ENCODE results near the gene SLC35A2. TPM values are rescaled to one million over a fixed set of nuclear protein-coding genes. Genes with fewer than 3 reads are reported as not detected.
"Not testable (repeated sequence)": the region's sequence is repeated elsewhere in the genome, so short reads cannot be mapped to it uniquely, and the experiment has no call there.

Gene SLC35A2
- total RNA-seq, 1 experiment from 2014 or later, result 32.8 TPM

- DNase-seq (ENCODE audit: low spot score), result no peak
Measured at GRCh38 chrX:48902776-48903175, 8.7 kb downstream of the SLC35A2 start.

DNA sequence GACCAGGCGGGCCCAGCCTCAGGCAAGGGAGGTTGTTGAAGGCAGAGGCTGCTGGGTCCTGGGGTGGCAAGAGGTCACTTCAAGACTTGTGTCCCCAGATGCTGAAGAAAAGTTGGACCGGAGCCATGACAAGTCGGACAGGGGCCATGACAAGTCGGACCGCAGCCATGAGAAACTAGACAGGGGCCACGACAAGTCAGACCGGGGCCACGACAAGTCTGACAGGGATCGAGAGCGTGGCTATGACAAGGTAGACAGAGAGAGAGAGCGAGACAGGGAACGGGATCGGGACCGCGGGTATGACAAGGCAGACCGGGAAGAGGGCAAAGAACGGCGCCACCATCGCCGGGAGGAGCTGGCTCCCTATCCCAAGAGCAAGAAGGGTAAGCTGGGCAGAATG is 9.3 kb downstream of the SLC35A2 start:
- DNase-seq (ENCODE audit: low spot score), result no peak

DNA sequence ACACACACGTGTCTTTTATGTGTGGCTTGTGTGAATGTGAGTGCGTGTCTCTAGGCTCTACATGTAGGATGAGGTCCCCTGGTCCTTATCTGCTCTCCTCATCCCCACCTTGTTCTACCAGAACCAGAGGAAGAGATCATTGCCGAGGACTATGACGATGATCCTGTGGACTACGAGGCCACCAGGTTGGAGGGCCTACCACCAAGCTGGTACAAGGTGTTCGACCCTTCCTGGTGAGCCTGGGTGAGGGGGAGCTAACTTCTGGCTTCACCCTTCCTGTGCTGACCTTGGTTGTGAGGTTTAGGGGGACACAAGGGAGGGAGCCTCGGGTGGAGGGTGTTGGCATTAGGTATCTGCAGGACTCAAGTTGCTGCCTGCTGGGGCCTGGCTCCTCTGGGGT is 10.4 kb downstream of the SLC35A2 start:
- no peak for DNase-seq (ENCODE audit: low spot score)

DNA sequence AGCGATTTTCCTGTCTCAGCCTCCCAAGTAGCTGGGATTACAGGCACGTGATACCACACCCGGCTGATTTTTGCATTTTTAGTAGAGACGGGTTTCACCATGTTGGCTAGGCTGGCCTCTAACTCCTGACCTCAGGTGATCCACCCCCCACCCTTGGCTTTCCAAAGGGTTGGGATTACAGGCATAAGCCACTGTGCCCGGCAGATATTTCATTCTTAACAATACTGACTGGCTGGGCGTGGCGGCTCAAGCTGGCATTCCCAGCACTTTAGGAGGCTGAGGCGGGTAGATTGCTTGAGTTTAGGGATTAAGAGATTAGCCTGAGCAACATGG is 12.4 kb downstream of the SLC35A2 start:
- no peak for DNase-seq (ENCODE audit: low spot score)

- DNase-seq (ENCODE audit: low spot score), result peak; percentile 97
Measured at GRCh38 chrX:48897625-48898306, 13.7 kb downstream of the SLC35A2 start, which contains the start of the genes PQBP1 and TIMM17B. PQBP1 (plus strand) TSS chrX:48897930; CDS start chrX:48898510, 580 bp downstream. TIMM17B (minus strand) TSS chrX:48897768; CDS start chrX:48897749, 19 bp downstream.

DNA sequence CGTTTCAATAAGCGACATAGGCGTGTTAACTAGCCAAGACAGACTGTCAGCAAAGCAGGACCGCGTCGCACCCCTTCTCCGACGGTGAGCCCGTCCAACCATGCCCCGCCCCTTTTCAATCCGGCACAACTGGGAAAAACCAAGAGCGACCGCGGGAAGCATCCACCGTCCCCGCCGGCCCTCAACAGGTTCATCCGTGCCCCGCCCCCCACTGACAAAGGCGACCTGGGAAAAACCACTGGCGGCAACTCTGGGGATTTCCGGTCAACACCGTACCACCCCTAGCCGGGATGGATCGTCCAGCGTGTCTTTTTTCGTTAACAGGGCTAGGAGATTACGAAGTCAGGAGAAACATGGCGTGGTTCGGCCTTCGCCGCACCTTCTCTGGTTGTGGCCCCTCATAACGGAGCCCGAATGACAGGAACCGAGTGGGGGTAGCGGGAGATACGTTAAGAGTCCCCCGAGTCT is 14.3 kb downstream of the SLC35A2 start:
- peak; percentile 61 for DNase-seq (ENCODE audit: low spot score)

DNA sequence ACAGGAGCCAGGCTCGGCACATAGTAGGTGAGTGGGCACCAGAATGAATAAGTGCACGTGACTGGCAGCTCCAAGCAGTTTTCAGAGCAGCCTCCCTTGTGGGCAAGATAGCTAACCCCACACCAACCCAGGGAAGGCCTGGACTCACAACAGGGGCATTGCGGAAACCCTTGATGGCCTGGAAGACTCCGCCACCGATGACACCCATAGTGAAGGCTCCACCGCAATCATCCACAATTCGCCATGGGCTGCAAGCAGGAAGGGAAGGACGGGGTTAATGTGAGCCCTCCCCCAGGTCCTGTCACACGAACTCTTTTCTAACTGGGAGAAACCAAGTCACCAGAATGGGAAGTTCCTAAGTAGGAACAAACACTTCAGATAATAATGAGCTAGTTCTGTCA is 14.8 kb downstream of the SLC35A2 start:
- no peak for DNase-seq (ENCODE audit: low spot score)

DNA sequence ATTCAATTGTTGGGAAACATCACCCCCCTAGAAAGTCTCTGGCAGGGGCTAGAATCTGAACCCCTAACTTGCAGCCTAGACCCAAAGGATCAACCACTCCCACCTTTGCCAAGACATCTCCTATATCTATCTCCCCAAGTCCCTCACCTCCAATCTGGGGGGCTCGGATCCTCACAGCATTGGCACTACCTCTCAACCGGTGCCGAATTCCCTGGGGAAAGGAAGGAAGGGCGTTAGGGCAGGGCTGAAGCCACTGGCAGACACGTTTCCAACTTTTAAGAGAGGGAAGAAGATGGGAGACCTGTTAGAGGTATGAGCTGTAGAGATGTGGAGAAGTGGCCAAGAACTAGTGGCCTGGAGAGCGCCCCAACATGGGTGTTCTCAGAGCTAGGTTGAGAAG is 16.6 kb downstream of the SLC35A2 start:
- no peak for DNase-seq (ENCODE audit: low spot score)

DNA sequence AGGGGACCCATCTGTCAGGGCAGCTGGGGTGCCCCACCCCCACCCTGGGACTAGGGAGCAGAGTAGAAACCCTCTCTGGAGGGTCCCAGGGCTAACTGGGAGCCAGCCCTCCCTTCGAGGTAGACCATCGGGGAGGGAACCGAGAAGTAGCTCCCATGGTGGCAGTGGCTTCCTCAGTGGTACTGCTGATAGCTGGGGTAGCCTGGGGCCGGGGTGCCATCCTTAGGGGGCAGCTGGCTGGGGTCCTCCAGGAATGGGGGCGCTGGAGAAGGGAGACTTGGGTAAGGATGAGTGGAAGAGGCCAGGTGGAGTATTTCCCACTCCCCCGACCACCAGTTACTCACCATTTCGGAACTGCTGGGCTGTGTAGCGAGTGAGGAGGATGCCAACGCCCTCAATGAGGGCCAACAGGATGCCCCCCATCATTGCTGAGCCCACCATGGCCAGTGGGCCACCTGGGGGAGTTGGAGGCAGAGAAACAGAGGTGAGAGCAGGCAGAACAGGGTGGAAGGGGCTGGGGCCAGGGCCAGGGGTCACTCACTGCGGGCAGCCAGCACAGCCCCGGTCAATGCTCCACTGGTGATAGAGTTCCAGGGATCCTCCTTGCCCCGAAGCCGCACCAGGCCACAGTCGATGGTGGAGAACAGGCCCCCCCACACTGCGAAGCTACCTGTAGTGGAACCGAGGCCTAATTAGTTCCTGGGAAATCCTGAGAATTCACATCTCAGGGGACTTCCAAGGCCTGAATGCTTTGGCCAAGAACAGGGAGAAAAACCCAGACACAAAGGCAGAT is 17.7 kb downstream of the SLC35A2 start:
- DNase-seq (ENCODE audit: low spot score), result no peak

DNA sequence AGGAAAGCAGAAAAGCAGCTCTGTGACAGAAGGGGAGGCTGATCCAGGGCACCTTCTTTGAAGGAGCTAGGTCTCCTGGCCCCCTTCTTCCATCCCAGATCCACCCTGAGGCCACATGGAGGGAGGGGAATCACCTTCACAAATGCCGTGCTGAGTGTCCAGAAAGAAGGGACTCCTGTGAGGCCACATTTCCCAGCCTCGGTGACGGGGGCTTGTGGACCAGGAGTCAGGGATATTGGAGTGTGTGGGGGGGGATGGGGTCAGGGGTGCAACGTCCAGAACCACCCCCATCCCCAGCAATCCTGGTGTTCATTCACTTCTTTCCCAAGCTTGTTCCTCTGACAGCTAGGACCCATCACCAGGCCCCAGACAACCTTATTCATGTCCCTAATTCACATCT is 18.6 kb downstream of the SLC35A2 start:
- DNase-seq (ENCODE audit: low spot score), result no peak

GRCh38 chrX:48891402-48892288 is 19.8 kb downstream of the SLC35A2 start:
- DNase-seq (ENCODE audit: low spot score), result peak; percentile 77

DNA sequence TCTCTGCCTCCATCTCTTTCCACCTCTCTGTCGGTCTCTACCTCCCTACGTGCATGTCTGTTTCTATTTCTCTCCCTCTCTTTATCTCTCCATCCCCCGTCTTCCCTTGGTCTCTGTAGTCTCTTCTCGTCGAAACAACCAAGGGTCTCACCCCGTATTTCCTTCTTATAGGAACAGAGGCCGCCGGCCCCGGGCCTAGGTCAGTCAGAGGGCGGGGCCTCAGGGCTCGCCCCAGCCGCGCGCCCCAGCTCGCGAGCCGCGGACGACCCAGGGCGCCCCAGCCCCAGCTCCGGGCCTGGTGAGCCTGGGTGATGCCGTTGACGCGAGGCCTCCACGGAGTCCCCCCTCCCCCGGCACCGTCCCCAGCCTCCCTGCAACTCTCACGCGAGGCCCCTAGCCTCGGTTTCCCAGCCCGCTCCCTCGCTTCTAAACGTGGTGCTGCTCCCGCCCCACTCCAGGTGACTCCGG is 20.5 kb downstream of the SLC35A2 start:
- no peak for DNase-seq (ENCODE audit: low spot score)

GRCh38 chrX:48890296-48890925 is 21.0 kb downstream of the SLC35A2 start:
- DNase-seq (ENCODE audit: low spot score), result no peak

GRCh38 chrX:48886586-48886985 is 24.9 kb downstream of the SLC35A2 start:
- not testable (repeated sequence) for DNase-seq (ENCODE audit: low spot score)

- no peak for DNase-seq (ENCODE audit: low spot score)
Measured at GRCh38 chrX:48883729-48884128, 27.7 kb downstream of the SLC35A2 start.

- DNase-seq (ENCODE audit: low spot score), result not testable (repeated sequence)
Measured at GRCh38 chrX:48876944-48877343, 34.5 kb downstream of the SLC35A2 start.

DNA sequence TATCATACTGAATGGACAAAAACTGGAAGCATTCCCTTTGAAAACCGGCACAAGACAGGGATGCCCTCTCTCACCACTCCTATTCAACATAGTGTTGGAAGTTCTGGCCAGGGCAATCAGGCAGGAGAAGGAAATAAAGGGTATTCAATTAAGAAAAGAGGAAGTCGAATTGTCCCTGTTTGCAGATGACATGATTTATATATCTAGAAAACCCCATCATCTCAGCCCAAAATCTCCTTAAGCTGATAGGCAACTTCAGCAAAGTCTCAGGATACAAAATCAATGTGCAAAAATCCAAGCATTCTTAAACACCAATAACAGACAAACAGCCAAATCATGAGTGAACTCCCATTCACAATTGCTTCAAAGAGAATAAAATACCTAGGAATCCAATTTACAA is 39.4 kb downstream of the SLC35A2 start:
- not testable (repeated sequence) for DNase-seq (ENCODE audit: low spot score)

- peak; percentile 41 for DNase-seq (ENCODE audit: low spot score)
Measured at GRCh38 chrX:48864210-48864609, 47.2 kb downstream of the SLC35A2 start.

GRCh38 chrX:48854898-48855297 is 56.5 kb downstream of the SLC35A2 start:
- no peak for DNase-seq (ENCODE audit: low spot score)

- not testable (repeated sequence) for DNase-seq (ENCODE audit: low spot score)
Measured at GRCh38 chrX:48854121-48854804, 57.2 kb downstream of the SLC35A2 start.

DNA sequence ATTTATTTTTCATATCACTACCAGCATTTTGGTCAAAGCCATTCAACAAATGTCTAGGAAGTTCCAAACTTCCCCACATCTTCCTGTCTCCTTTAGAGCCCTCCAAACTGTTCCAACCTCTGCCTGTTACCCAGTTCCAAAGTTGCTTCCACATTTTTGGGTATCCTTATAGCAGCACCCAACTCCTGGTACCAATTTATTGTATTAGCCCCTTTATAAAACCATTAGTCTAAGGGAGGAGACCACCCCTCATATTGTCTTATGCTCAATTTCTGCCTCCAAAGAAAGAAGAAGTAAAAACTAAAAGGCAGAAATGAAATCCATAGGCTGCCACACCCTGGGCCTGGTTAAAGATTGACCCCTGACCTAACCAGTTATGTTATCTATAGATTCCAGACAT is 58.0 kb downstream of the SLC35A2 start:
- not testable (repeated sequence) for DNase-seq (ENCODE audit: low spot score)

All from H4 (cell line).